Measurements from ENCODE around the gene TAX1BP3. TPM values are rescaled to one million over a fixed set of nuclear protein-coding genes. Genes with fewer than 3 reads are reported as not detected.
"Not testable (repeated sequence)": the region's sequence is repeated elsewhere in the genome, so short reads cannot be mapped to it uniquely, and the experiment has no call there.

The TAX1BP3 gene
- total and polyA plus RNA-seq, 7 experiments from 2014 or later, result 10.5 to 34.0 (median 13.3) TPM

DNA sequence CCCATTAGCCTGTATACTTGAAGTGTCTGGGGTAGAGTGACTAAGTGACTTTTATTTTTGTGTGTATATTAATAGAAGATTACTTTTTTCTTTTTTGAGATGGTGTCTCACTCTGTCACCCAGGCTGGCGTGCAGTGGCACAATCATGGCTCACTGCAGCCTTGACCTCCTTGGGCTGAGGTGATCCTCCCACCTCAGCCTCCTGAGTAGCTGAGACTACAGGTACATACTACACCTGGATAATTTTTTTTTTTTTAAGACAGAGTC lies 37.3 kb upstream of the TAX1BP3 start:
- H3K36me3 ChIP-seq (ENCODE audit: control insufficient read depth in 2 of 3, insufficient read depth in 3 of 3, low read length in 3 of 3); H3K27ac Mint-ChIP-seq; intact Hi-C loops (cut with micrococcal nuclease); DNase-seq; H3K4me1 ChIP-seq (ENCODE audit: control insufficient read depth in 2 of 2, insufficient read depth in 2 of 2, low read length in 2 of 2); ATAC-seq; H3K4me3 Mint-ChIP-seq; H3K27me3 Mint-ChIP-seq; CTCF ChIA-PET; H3K27ac ChIP-seq (ENCODE audit: low read depth, low read length); H3K9me3 Mint-ChIP-seq; POLR2A ChIA-PET; H3K27me3 ChIP-seq (ENCODE audit: control insufficient read depth in 2 of 2, insufficient read depth in 2 of 2, low read length in 2 of 2); H3K4me3 ChIP-seq (ENCODE audit: low read length); H3K9me3 ChIP-seq (ENCODE audit: control insufficient read depth in 2 of 3, low read length in 3 of 3): not testable (repeated sequence)
- Mint-ChIP-seq H3K36me3 (peaks cover 0 to 40% (median 0%) of the 10 kb centered on the region in 5 donors), H3K4me1 (peaks cover 0 to 31% (median 10%) of the 10 kb centered on the region in 7 donors)

GRCh38 chr17:3704931-3705717 lies 36.7 kb upstream of the TAX1BP3 start:
- Mint-ChIP-seq H3K4me1 (peaks cover 0 to 29% (median 7%) of the 10 kb centered on the region in 7 donors), H3K9me3 (peaks cover 0 to 7% (median 0%) of the 10 kb centered on the region in 11 donors), H3K27me3 (no peaks in the 10 kb centered on the region), H3K27ac (peak overlapping the region in 1 of 9 donors; percentile 69), H3K4me3 (no peak overlapping the region), H3K36me3 (peaks cover 0 to 42% (median 0%) of the 10 kb centered on the region in 5 donors)
- Histone ChIP-seq H3K27ac (ENCODE audit: low read depth, low read length) (no peak overlapping the region), H3K9me3 (ENCODE audit: control insufficient read depth in 2 of 3, low read length in 3 of 3) (no peaks in the 10 kb centered on the region), H3K36me3 (ENCODE audit: control insufficient read depth in 2 of 3, insufficient read depth in 3 of 3, low read length in 3 of 3) (no peaks in the 10 kb centered on the region), H3K4me1 (ENCODE audit: control insufficient read depth in 2 of 2, insufficient read depth in 2 of 2, low read length in 2 of 2) (no peaks in the 10 kb centered on the region), H3K4me3 (ENCODE audit: low read length) (no peak overlapping the region), H3K27me3 (ENCODE audit: control insufficient read depth in 2 of 2, insufficient read depth in 2 of 2, low read length in 2 of 2) (no peaks in the 10 kb centered on the region)
- POLR2A ChIA-PET, result no interaction called here
- no peak for ATAC-seq
- no peak for DNase-seq
- intact Hi-C loops (cut with micrococcal nuclease), result no loop called here
- CTCF ChIA-PET, result no interaction called here

DNA sequence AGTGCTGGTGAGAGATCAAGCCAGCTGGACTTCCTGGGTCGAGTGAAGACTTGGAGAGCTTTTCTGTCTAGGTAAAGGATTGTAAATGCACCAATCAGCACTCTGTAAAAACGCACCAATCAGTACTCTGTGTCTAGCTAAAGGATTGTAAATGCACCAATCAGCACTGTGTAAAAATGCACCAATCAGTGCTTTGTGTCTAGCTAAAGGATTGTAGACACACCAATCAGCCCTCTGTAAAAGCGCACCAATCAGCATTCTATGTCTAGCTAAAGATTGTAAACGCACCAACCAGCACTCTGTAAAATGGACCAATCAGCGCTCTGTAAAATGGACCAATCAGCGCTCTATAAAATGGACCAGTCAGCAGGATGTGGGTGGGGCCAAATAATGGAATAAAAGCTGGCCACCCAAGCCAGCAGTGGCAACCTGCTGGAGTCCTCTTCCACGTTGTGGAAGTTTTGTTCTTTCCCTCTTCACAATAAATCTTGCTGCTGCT lies 33.7 kb upstream of the TAX1BP3 start:
- CTCF ChIA-PET; ATAC-seq; H3K9me3 Mint-ChIP-seq; H3K36me3 ChIP-seq (ENCODE audit: control insufficient read depth in 2 of 3, insufficient read depth in 3 of 3, low read length in 3 of 3); H3K4me1 Mint-ChIP-seq; H3K27me3 ChIP-seq (ENCODE audit: control insufficient read depth in 2 of 2, insufficient read depth in 2 of 2, low read length in 2 of 2); intact Hi-C loops (cut with micrococcal nuclease); H3K27ac ChIP-seq (ENCODE audit: low read depth, low read length); DNase-seq; H3K27me3 Mint-ChIP-seq; POLR2A ChIA-PET; H3K9me3 ChIP-seq (ENCODE audit: control insufficient read depth in 2 of 3, low read length in 3 of 3); H3K4me3 Mint-ChIP-seq; H3K4me1 ChIP-seq (ENCODE audit: control insufficient read depth in 2 of 2, insufficient read depth in 2 of 2, low read length in 2 of 2); H3K4me3 ChIP-seq (ENCODE audit: low read length): not testable (repeated sequence)
- H3K36me3 Mint-ChIP-seq, result peaks cover 0 to 42% (median 0%) of the 10 kb centered on the region in 5 donors
- peak overlapping the region in 3 of 9 donors; percentile 56 to 83 (median 78) for H3K27ac Mint-ChIP-seq

- H3K4me3 ChIP-seq (ENCODE audit: low read length), result no peak overlapping the region
- intact Hi-C loops (cut with micrococcal nuclease), result no loop called here
- POLR2A ChIA-PET, result interaction anchor here (1.2 kb wide), 1 partner anchor 11 kb away, joined by 3 read pairs; no protein-coding TSS in a partner anchor
- ATAC-seq (no peak), DNase-seq (no peak)
- H3K4me1 ChIP-seq (ENCODE audit: control insufficient read depth in 2 of 2, insufficient read depth in 2 of 2, low read length in 2 of 2), result peaks cover 0 to 5% of the 10 kb centered on the region in 2 donors
- Mint-ChIP-seq H3K9me3 (peaks cover 0 to 9% (median 0%) of the 10 kb centered on the region in 11 donors), H3K27ac (no peak overlapping the region), H3K36me3 (peaks cover 0 to 37% (median 0%) of the 10 kb centered on the region in 5 donors), H3K27me3 (no peaks in the 10 kb centered on the region), H3K4me1 (peaks cover 0 to 12% (median 4%) of the 10 kb centered on the region in 7 donors), H3K4me3 (no peak overlapping the region)
- no peaks in the 10 kb centered on the region for H3K9me3 ChIP-seq (ENCODE audit: control insufficient read depth in 2 of 3, low read length in 3 of 3)
- no peak overlapping the region for H3K27ac ChIP-seq (ENCODE audit: low read depth, low read length)
- H3K36me3 ChIP-seq (ENCODE audit: control insufficient read depth in 2 of 3, insufficient read depth in 3 of 3, low read length in 3 of 3), result no peaks in the 10 kb centered on the region
- no peaks in the 10 kb centered on the region for H3K27me3 ChIP-seq (ENCODE audit: control insufficient read depth in 2 of 2, insufficient read depth in 2 of 2, low read length in 2 of 2)
- CTCF ChIA-PET, result no interaction called here
Observed at GRCh38 chr17:3699951-3700350, 31.6 kb upstream of the TAX1BP3 start.

DNA sequence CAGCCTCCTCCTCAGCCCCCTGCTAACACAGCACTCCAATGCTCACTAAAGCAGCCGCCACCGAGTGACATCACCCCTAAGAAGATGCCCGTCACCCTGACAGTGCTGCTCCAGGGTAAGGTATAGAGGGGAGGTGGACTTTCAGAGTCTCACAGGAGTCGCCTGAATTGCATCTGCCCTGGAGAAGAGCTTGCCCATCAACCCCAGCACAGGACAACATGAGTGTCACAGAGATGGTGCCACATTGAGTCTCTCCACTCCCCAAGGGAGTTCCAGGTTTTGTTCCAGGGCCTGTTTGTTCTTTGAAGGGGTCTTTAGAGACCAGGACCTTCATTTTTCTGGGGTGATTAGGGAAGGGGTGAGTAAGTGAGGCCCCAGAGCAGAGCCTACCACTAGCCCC lies 29.8 kb upstream of the TAX1BP3 start:
- H3K36me3 ChIP-seq (ENCODE audit: control insufficient read depth in 2 of 3, insufficient read depth in 3 of 3, low read length in 3 of 3), result no peaks in the 10 kb centered on the region
- Mint-ChIP-seq H3K9me3 (peaks cover 0 to 9% (median 0%) of the 10 kb centered on the region in 11 donors), H3K27me3 (no peaks in the 10 kb centered on the region), H3K36me3 (peaks cover 0 to 32% (median 0%) of the 10 kb centered on the region in 5 donors), H3K4me1 (peaks cover 5 to 25% (median 16%) of the 10 kb centered on the region in 7 donors), H3K4me3 (peak overlapping the region in 7 of 10 donors; percentile 51 to 91 (median 69)), H3K27ac (peak overlapping the region in 1 of 9 donors; percentile 69)
- POLR2A ChIA-PET, result interaction anchor here (0.7 kb wide), 1 partner anchor 13 kb away, joined by 4 read pairs; no protein-coding TSS in a partner anchor
- H3K4me3 ChIP-seq (ENCODE audit: low read length), result no peak overlapping the region
- no peaks in the 10 kb centered on the region for H3K27me3 ChIP-seq (ENCODE audit: control insufficient read depth in 2 of 2, insufficient read depth in 2 of 2, low read length in 2 of 2)
- no peaks in the 10 kb centered on the region for H3K9me3 ChIP-seq (ENCODE audit: control insufficient read depth in 2 of 3, low read length in 3 of 3)
- H3K27ac ChIP-seq (ENCODE audit: low read depth, low read length), result no peak overlapping the region
- intact Hi-C loops (cut with micrococcal nuclease), result no loop called here
- ATAC-seq, result no peak
- peaks cover 3 to 9% of the 10 kb centered on the region in 2 donors for H3K4me1 ChIP-seq (ENCODE audit: control insufficient read depth in 2 of 2, insufficient read depth in 2 of 2, low read length in 2 of 2)
- CTCF ChIA-PET, result interaction anchor here (0.6 kb wide), 1 partner anchor 902 kb away, joined by 3 read pairs; the partner anchor contains the start of gene RAP1GAP2
- no peak for DNase-seq

DNA sequence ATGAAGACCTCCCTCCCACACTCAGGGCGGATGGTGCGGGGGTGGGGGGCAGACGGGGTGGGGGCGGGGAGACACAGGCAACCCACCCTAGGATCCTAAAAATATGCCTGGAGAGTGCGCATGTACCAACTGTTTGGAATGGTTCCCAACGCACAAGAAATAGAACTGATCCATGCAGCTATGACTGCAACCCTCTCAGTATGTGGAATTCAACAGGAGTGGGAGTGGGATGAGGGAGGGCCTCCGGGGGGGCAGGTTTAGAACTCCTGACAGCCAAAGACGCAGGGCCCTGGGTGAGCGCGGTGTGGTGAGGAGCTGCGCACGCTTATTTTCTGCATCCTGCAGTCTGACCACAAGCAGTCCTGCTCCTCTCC lies 28.7 kb upstream of the TAX1BP3 start:
- peak overlapping the region in 7 of 10 donors; percentile 8 to 91 (median 75) for H3K4me3 Mint-ChIP-seq
- intact Hi-C loops (cut with micrococcal nuclease), result no loop called here
- H3K27me3 ChIP-seq (ENCODE audit: control insufficient read depth in 2 of 2, insufficient read depth in 2 of 2, low read length in 2 of 2), result no peaks in the 10 kb centered on the region
- DNase-seq (no peak), ATAC-seq (no peak)
- no peak overlapping the region for H3K27ac ChIP-seq (ENCODE audit: low read depth, low read length)
- peaks cover 3 to 9% of the 10 kb centered on the region in 2 donors for H3K4me1 ChIP-seq (ENCODE audit: control insufficient read depth in 2 of 2, insufficient read depth in 2 of 2, low read length in 2 of 2)
- H3K27ac Mint-ChIP-seq, result no peak overlapping the region
- no peaks in the 10 kb centered on the region for H3K27me3 Mint-ChIP-seq
- ChIA-PET POLR2A (interaction anchor here (1.0 to 2.5 kb wide), 4 partner anchors 9 to 149 kb away, joined by 3 to 25 read pairs (median 4); partner anchors contain the start of gene NCBP3), CTCF (no interaction called here)
- peaks cover 0 to 4% (median 0%) of the 10 kb centered on the region in 11 donors for H3K9me3 Mint-ChIP-seq
- H3K9me3 ChIP-seq (ENCODE audit: control insufficient read depth in 2 of 3, low read length in 3 of 3), result no peaks in the 10 kb centered on the region
- H3K36me3 ChIP-seq (ENCODE audit: control insufficient read depth in 2 of 3, insufficient read depth in 3 of 3, low read length in 3 of 3), result no peaks in the 10 kb centered on the region
- no peak overlapping the region for H3K4me3 ChIP-seq (ENCODE audit: low read length)
- peaks cover 5 to 32% (median 16%) of the 10 kb centered on the region in 7 donors for H3K4me1 Mint-ChIP-seq
- peaks cover 0 to 22% (median 0%) of the 10 kb centered on the region in 5 donors for H3K36me3 Mint-ChIP-seq

Data from naive thymus-derived CD4-positive, alpha-beta T cell (primary cell).